ENCODE measurements around the gene CRACR2B. TPM values are rescaled to one million over a fixed set of nuclear protein-coding genes. Genes with fewer than 3 reads are reported as not detected.

Gene CRACR2B
- total RNA-seq, 3 donors from 2014 or later (not counting 1 experiment from before 2014, with no cell fraction given): 3.4 to 10.1 (median 3.8) TPM

- Mint-ChIP-seq H3K36me3 (no peaks in the 10 kb centered on the region), H3K4me3 (no peak overlapping the region), H3K9me3 (no peaks in the 10 kb centered on the region), H3K27me3 (ENCODE audit: low read depth in 2 of 2) (no peaks in the 10 kb centered on the region), H3K27ac (no peak overlapping the region), H3K4me1 (peaks cover 22% of the 10 kb centered on the region in 2 donors)
- Histone ChIP-seq H3K36me3 (ENCODE audit: control insufficient read depth, insufficient read depth, low read length) (peaks cover 26% of the 10 kb centered on the region), H3K4me1 (ENCODE audit: control insufficient read depth, insufficient read depth, low read length) (peaks cover 29% of the 10 kb centered on the region), H3K9me3 (ENCODE audit: control insufficient read depth, insufficient read depth, low read length) (no peaks in the 10 kb centered on the region), H3K4me3 (ENCODE audit: low read length) (no peak overlapping the region), H3K27me3 (ENCODE audit: control insufficient read depth, insufficient read depth, low read length) (no peaks in the 10 kb centered on the region), H3K27ac (ENCODE audit: low read length) (no peak overlapping the region)
- whole genome bisulfite sequencing (ENCODE audit: insufficient coverage): 97% methylated on average over 6 of the region's 6 CpGs
- no peak for ATAC-seq
- intact Hi-C loops (cut with micrococcal nuclease): no loop called here
- TF ChIP-seq CTCF (IDR thresholded peaks at IDR 0.05): no peak
- DNase-seq: no peak
Observed at GRCh38 chr11:813072-813455, 14.7 kb upstream of the CRACR2B start.

- DNase-seq (no peak), ATAC-seq (no peak)
- no peak overlapping the region for H3K27ac ChIP-seq (ENCODE audit: low read length)
- no peaks in the 10 kb centered on the region for H3K9me3 ChIP-seq (ENCODE audit: control insufficient read depth, insufficient read depth, low read length)
- Mint-ChIP-seq H3K4me1 (peaks cover 19 to 20% of the 10 kb centered on the region in 2 donors), H3K9me3 (no peaks in the 10 kb centered on the region), H3K27ac (no peak overlapping the region), H3K4me3 (peak overlapping the region; percentile 1), H3K27me3 (ENCODE audit: low read depth in 2 of 2) (no peaks in the 10 kb centered on the region), H3K36me3 (no peaks in the 10 kb centered on the region)
- WGBS (ENCODE audit: insufficient coverage): 92% methylated on average over 9 of the region's 9 CpGs
- intact Hi-C loops (cut with micrococcal nuclease): no loop called here
- no peaks in the 10 kb centered on the region for H3K27me3 ChIP-seq (ENCODE audit: control insufficient read depth, insufficient read depth, low read length)
- no peak for TF ChIP-seq CTCF (IDR thresholded peaks at IDR 0.05)
- peaks cover 26% of the 10 kb centered on the region for H3K36me3 ChIP-seq (ENCODE audit: control insufficient read depth, insufficient read depth, low read length)
- peaks cover 27% of the 10 kb centered on the region for H3K4me1 ChIP-seq (ENCODE audit: control insufficient read depth, insufficient read depth, low read length)
- no peak overlapping the region for H3K4me3 ChIP-seq (ENCODE audit: low read length)
Observed at GRCh38 chr11:813456-814096, 14.1 kb upstream of the CRACR2B start.

GRCh38 chr11:815675-816432 is 11.9 kb upstream of the CRACR2B start:
- H3K27me3 Mint-ChIP-seq (ENCODE audit: low read depth in 2 of 2): no peaks in the 10 kb centered on the region
- H3K9me3 Mint-ChIP-seq: no peaks in the 10 kb centered on the region
- intact Hi-C loops (cut with micrococcal nuclease): no loop called here
- Histone ChIP-seq H3K9me3 (ENCODE audit: control insufficient read depth, insufficient read depth, low read length) (no peaks in the 10 kb centered on the region), H3K4me1 (ENCODE audit: control insufficient read depth, insufficient read depth, low read length) (peaks cover 28% of the 10 kb centered on the region), H3K36me3 (ENCODE audit: control insufficient read depth, insufficient read depth, low read length) (peaks cover 26% of the 10 kb centered on the region), H3K27me3 (ENCODE audit: control insufficient read depth, insufficient read depth, low read length) (no peaks in the 10 kb centered on the region), H3K27ac (ENCODE audit: low read length) (no peak overlapping the region), H3K4me3 (ENCODE audit: low read length) (no peak overlapping the region)
- ATAC-seq: no peak
- DNase-seq: no peak
- no peaks in the 10 kb centered on the region for H3K36me3 Mint-ChIP-seq
- WGBS (ENCODE audit: insufficient coverage): 94% methylated on average over 11 of the region's 11 CpGs
- H3K4me3 Mint-ChIP-seq: no peak overlapping the region
- no peak for TF ChIP-seq CTCF (IDR thresholded peaks at IDR 0.05)
- H3K27ac Mint-ChIP-seq: no peak overlapping the region
- H3K4me1 Mint-ChIP-seq: peaks cover 4 to 13% of the 10 kb centered on the region in 2 donors
